Measurements from ENCODE around the gene CCDC158.

The CCDC158 gene

DNA sequence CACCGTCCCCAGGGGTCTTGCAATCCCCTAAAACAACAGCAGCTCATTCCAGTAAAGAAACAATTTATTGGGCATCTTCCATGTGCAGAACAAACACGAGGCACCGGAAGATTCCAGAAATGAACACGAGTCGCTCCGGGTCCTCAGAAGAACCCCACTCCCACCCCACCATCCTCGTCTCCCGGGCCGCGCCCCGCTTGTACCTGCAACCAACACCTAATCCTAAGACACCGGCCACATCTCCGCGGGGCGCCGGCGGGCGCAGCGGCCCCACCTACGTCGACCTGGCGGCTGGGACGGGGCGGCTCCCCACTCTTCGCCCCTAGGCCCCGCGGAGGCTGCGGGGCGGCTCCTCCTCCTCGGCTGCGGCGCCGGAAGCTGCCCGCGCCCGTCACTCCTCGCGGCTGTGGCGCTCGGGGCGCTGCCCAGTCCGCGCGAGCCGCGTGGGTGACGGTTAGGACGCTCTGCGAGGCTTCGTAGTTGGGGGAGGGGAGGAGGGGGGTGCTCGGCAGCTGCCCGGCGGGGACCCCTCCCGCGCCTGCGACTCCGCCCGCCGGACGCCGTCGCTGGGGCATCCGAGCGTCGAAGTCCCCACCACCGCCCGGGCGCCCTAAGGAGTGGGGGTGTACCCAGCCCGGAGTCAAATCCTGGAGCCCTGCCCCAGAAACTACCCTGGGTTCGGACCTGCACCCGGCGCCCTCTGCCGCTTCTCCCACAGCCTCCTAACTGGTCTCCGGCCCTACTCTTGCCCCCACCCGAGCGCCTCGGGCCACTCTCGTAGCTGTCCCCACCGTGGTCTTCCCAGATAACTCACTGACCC, at the start of gene CCDC158:
Gene CCDC158, minus strand, starts transcription at position 380 of the 820 bp plus-strand sequence. CDS start 17,934 bp downstream, outside the sequence.
- TF ChIP-seq, protein P1, sequence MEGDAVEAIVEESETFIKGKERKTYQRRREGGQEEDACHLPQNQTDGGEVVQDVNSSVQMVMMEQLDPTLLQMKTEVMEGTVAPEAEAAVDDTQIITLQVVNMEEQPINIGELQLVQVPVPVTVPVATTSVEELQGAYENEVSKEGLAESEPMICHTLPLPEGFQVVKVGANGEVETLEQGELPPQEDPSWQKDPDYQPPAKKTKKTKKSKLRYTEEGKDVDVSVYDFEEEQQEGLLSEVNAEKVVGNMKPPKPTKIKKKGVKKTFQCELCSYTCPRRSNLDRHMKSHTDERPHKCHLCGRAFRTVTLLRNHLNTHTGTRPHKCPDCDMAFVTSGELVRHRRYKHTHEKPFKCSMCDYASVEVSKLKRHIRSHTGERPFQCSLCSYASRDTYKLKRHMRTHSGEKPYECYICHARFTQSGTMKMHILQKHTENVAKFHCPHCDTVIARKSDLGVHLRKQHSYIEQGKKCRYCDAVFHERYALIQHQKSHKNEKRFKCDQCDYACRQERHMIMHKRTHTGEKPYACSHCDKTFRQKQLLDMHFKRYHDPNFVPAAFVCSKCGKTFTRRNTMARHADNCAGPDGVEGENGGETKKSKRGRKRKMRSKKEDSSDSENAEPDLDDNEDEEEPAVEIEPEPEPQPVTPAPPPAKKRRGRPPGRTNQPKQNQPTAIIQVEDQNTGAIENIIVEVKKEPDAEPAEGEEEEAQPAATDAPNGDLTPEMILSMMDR (IDR thresholded peaks at IDR 0.05; ENCODE audit: insufficient read depth, low read length, poor library complexity, severe bottlenecking): no peak
- DNase-seq (ENCODE audit: extremely low read depth, insufficient read length): no peak
- Histone ChIP-seq H3K27me3 (replicated peaks; ENCODE audit: control insufficient read depth, insufficient read depth, low read length) (no peaks in the 10 kb centered on the region), H3K36me3 (ENCODE audit: control insufficient read depth, insufficient read depth, low read length) (no peaks in the 10 kb centered on the region), H3K4me3 (replicated peaks; ENCODE audit: low read depth, low read length) (no peak within 1 kb of the TSS)

DNA sequence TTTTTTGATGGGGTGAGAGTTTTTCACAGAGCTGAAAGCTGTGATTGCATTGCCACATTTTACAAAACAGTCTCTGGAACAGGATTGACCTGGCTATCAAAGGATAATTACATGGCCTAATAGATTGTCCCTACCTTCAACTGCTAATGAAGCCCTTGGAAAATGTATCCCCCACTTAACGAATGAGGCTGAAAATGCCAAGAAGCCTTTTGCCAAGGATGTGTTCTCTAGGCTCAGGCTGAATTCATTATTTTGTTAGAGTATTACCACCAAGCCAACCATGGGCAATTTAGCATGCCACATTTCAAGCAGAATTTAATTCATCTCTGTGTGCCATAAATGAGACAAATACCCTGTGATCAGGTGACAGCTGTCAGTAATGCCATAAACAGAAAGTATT, 49.6 kb upstream of the CCDC158 start:
- TF ChIP-seq, protein P1 (IDR thresholded peaks at IDR 0.05; ENCODE audit: insufficient read depth, low read length, poor library complexity, severe bottlenecking): no peak
- no peaks in the 10 kb centered on the region for H3K27me3 ChIP-seq (replicated peaks; ENCODE audit: control insufficient read depth, insufficient read depth, low read length)
- no peak for DNase-seq (ENCODE audit: extremely low read depth, insufficient read length)
- H3K36me3 ChIP-seq (ENCODE audit: control insufficient read depth, insufficient read depth, low read length): no peaks in the 10 kb centered on the region
- no peak overlapping the region for H3K4me3 ChIP-seq (replicated peaks; ENCODE audit: low read depth, low read length)

GRCh38 chr4:76470064-76470463, 49.1 kb upstream of the CCDC158 start:
- DNase-seq (ENCODE audit: extremely low read depth, insufficient read length): no peak
- Histone ChIP-seq H3K36me3 (ENCODE audit: control insufficient read depth, insufficient read depth, low read length) (no peaks in the 10 kb centered on the region), H3K4me3 (replicated peaks; ENCODE audit: low read depth, low read length) (no peak overlapping the region), H3K27me3 (replicated peaks; ENCODE audit: control insufficient read depth, insufficient read depth, low read length) (no peaks in the 10 kb centered on the region)
- TF ChIP-seq, protein P1 (IDR thresholded peaks at IDR 0.05; ENCODE audit: insufficient read depth, low read length, poor library complexity, severe bottlenecking): no peak

DNA sequence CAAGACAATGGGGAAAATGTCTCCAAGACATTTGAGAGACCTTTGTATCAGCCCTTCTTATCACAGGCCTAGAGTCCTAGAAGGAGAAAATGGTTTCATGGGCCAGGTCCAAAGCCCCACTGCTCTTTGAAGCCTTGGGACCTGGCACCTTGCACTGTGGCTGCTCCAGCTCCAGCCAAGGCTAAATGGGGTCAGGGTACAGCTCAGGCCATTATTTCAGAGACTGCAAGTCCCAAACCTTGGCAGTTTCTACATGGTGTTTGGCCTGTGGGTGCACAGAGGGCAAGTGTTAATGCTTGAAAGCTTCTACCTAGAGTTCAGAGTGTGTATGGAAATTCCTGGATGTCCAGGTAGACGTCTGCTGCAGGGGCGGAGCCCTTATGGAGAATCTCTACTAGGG, 42.6 kb upstream of the CCDC158 start:
- no peak for DNase-seq (ENCODE audit: extremely low read depth, insufficient read length)
- Histone ChIP-seq H3K27me3 (replicated peaks; ENCODE audit: control insufficient read depth, insufficient read depth, low read length) (no peaks in the 10 kb centered on the region), H3K36me3 (ENCODE audit: control insufficient read depth, insufficient read depth, low read length) (no peaks in the 10 kb centered on the region), H3K4me3 (replicated peaks; ENCODE audit: low read depth, low read length) (no peak overlapping the region)
- TF ChIP-seq, protein P1 (IDR thresholded peaks at IDR 0.05; ENCODE audit: insufficient read depth, low read length, poor library complexity, severe bottlenecking): no peak

GRCh38 chr4:76459291-76459723, 38.4 kb upstream of the CCDC158 start:
- DNase-seq (ENCODE audit: extremely low read depth, insufficient read length): no peak
- Histone ChIP-seq H3K27me3 (replicated peaks; ENCODE audit: control insufficient read depth, insufficient read depth, low read length) (no peaks in the 10 kb centered on the region), H3K4me3 (replicated peaks; ENCODE audit: low read depth, low read length) (no peak overlapping the region), H3K36me3 (ENCODE audit: control insufficient read depth, insufficient read depth, low read length) (no peaks in the 10 kb centered on the region)
- TF ChIP-seq, protein P1 (IDR thresholded peaks at IDR 0.05; ENCODE audit: insufficient read depth, low read length, poor library complexity, severe bottlenecking): no peak
